Measurements from ENCODE around the gene PJA2.

PJA2 gene

DNA sequence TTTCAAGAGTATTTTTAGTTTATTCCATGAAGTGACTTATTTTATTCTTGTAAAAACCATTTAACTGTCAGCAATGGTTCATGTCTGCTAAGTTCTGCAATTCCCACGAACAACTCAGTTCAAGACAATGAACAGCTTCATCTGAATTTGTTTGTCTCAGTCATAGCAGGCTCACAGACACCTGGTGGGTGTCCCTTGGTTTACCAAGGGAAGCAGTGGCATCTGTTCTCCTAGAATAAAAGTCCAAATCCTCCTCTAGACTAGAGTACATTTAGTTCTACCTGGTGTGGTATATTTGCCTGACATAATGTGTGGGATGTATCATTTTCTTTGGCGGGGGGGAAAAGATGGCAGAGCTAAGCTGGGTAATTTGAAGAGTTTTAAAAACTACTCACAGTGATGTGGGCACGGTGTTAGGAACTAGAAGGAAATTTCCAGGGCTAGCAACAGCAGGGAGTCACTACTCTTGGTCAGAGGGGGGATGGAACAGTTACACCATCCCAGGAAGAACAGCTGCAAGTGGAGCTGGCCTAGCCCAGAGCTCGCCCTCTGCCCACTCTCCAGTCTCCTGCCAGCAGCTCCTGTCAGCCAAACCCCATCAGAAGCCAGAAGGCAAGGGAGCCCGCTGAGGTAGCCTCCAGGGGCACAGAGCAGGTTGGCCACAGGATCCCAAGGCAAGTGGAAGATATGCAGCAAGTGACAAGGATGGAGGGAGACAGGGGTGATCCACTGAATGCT, 100.3 kb downstream of the PJA2 start:
- H3K27me3 ChIP-seq (ENCODE audit: control insufficient read depth in 3 of 3, insufficient read depth in 3 of 3, low read depth in 1 of 3, low read length in 3 of 3) = no peaks in the 10 kb centered on the region

DNA sequence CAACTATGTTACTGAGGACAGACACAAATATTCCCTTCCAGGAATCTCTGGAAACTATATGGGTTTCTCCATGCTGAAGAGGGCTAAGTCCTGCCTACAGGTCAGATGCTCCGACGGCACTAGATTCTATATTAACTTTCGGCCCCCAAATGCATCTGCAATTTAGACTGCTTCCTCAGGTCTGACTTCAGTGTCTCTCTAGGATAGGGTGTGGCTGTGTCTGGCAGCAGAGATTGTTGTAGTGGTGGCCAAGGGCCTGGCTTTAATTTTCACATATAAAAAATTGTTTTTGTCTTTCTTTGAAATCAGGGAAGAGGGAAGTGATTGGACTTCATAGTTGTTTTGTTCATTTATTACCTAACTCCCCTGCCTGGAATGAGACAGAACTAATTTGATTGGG, 101.8 kb downstream of the PJA2 start:
- no peak overlapping the region for H3K23ac ChIP-seq (ENCODE audit: low read depth, low read length, poor library complexity)
- H2BK12ac ChIP-seq (ENCODE audit: low read length) = no peak overlapping the region
- no peak overlapping the region for H4K91ac ChIP-seq (ENCODE audit: low read depth, low read length, poor library complexity)
- no peaks in the 10 kb centered on the region for H3K27me3 ChIP-seq (ENCODE audit: control insufficient read depth in 3 of 3, insufficient read depth in 3 of 3, low read depth in 1 of 3, low read length in 3 of 3)
- no peak overlapping the region for H3K4me3 ChIP-seq (ENCODE audit: low read length in 2 of 2)
- no peak overlapping the region for H3K18ac ChIP-seq (ENCODE audit: low read length)
- no peaks in the 10 kb centered on the region for H3K79me1 ChIP-seq (ENCODE audit: low read depth, low read length)
- H3K36me3 ChIP-seq (replicated peaks in 1 of 2; ENCODE audit: control insufficient read depth in 2 of 2, insufficient read depth in 2 of 2, low read length in 2 of 2) = no peaks in the 10 kb centered on the region
- no peak overlapping the region for H3K27ac ChIP-seq (replicated peaks; ENCODE audit: low read length)
- H3K14ac ChIP-seq (ENCODE audit: low read length) = no peak overlapping the region
- peaks cover 0 to 4% of the 10 kb centered on the region in 2 donors for H3K4me1 ChIP-seq (ENCODE audit: control insufficient read depth in 2 of 2, insufficient read depth in 1 of 2, low read depth in 1 of 2, low read length in 2 of 2)
- no CpG with 5 or more reads among the region's 3 CpGs for WGBS, 2 donors (ENCODE audit: extremely low coverage in 2 of 2, insufficient read length in 2 of 2, insufficient replicate concordance in 1 of 2)
- no peak overlapping the region for H2BK5ac ChIP-seq (ENCODE audit: low read length)
- H3K4me2 ChIP-seq (ENCODE audit: insufficient read depth, low read length, poor library complexity, severe bottlenecking) = no peak overlapping the region
- no peak for DNase-seq (ENCODE audit: low spot score)
- H2AFZ ChIP-seq (ENCODE audit: low read length) = no peak overlapping the region
- no peak overlapping the region for H2BK120ac ChIP-seq (ENCODE audit: low read depth, low read length)
- H3K9ac ChIP-seq (ENCODE audit: low read depth, low read length, poor library complexity) = no peak overlapping the region
- H2BK15ac ChIP-seq (ENCODE audit: low read length) = no peak overlapping the region
- no peak overlapping the region for H2AK5ac ChIP-seq (ENCODE audit: low read depth, low read length)
- no peaks in the 10 kb centered on the region for H3K9me3 ChIP-seq (replicated peaks in 1 of 2; ENCODE audit: control insufficient read depth in 2 of 2, insufficient read depth in 1 of 2, low read depth in 1 of 2, low read length in 2 of 2)
- no peak overlapping the region for H4K8ac ChIP-seq (ENCODE audit: low read depth, low read length)
- H3K4ac ChIP-seq (ENCODE audit: low read length) = no peak overlapping the region

More for the DNA sequence above, 100.3 kb downstream of the PJA2 start:
- Histone ChIP-seq H2BK12ac (ENCODE audit: low read length) (no peak overlapping the region), H3K4me2 (ENCODE audit: insufficient read depth, low read length, poor library complexity, severe bottlenecking) (no peak overlapping the region), H4K8ac (ENCODE audit: low read depth, low read length) (no peak overlapping the region), H3K23ac (ENCODE audit: low read depth, low read length, poor library complexity) (no peak overlapping the region), H3K27ac (replicated peaks; ENCODE audit: low read length) (no peak overlapping the region), H3K4me3 (ENCODE audit: low read length in 2 of 2) (no peak overlapping the region), H3K9me3 (replicated peaks in 1 of 2; ENCODE audit: control insufficient read depth in 2 of 2, insufficient read depth in 1 of 2, low read depth in 1 of 2, low read length in 2 of 2) (no peaks in the 10 kb centered on the region), H2BK15ac (ENCODE audit: low read length) (no peak overlapping the region), H2BK120ac (ENCODE audit: low read depth, low read length) (no peak overlapping the region), H2AFZ (ENCODE audit: low read length) (no peak overlapping the region), H3K14ac (ENCODE audit: low read length) (no peak overlapping the region), H2BK5ac (ENCODE audit: low read length) (no peak overlapping the region), H2AK5ac (ENCODE audit: low read depth, low read length) (no peak overlapping the region), H3K4ac (ENCODE audit: low read length) (no peak overlapping the region), H3K18ac (ENCODE audit: low read length) (peak overlapping the region; percentile 78), H4K91ac (ENCODE audit: low read depth, low read length, poor library complexity) (no peak overlapping the region), H3K4me1 (ENCODE audit: control insufficient read depth in 2 of 2, insufficient read depth in 1 of 2, low read depth in 1 of 2, low read length in 2 of 2) (peaks cover 0 to 6% of the 10 kb centered on the region in 2 donors), H3K36me3 (replicated peaks in 1 of 2; ENCODE audit: control insufficient read depth in 2 of 2, insufficient read depth in 2 of 2, low read length in 2 of 2) (no peaks in the 10 kb centered on the region), H3K9ac (ENCODE audit: low read depth, low read length, poor library complexity) (no peak overlapping the region), H3K79me1 (ENCODE audit: low read depth, low read length) (no peaks in the 10 kb centered on the region)
- no peak for DNase-seq (ENCODE audit: low spot score)
- no CpG with 5 or more reads among the region's 5 CpGs for WGBS, 2 donors (ENCODE audit: extremely low coverage in 2 of 2, insufficient read length in 2 of 2, insufficient replicate concordance in 1 of 2)

DNA sequence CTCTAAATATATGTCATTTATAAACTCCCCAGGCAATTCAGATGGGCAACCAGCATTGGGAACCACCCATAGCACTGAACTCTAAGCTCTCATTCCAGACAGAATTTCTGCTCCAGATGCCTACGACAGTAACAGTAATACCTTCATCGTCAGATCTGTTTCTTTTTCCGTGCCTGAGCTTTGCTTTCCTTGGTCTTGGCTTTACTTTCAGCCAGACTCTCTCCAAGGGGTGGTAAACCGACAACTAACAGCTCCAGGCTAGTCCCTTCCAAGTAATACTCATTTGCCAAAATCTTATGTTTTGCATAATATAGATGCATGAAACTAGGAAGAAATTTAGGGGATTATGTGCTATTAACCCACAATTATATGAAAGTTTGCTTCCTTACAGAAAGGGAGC, 102.3 kb downstream of the PJA2 start:
- no peak overlapping the region for H4K91ac ChIP-seq (ENCODE audit: low read depth, low read length, poor library complexity)
- H3K4me2 ChIP-seq (ENCODE audit: insufficient read depth, low read length, poor library complexity, severe bottlenecking) = no peak overlapping the region
- H3K27ac ChIP-seq (replicated peaks; ENCODE audit: low read length) = no peak overlapping the region
- no peaks in the 10 kb centered on the region for H3K36me3 ChIP-seq (replicated peaks in 1 of 2; ENCODE audit: control insufficient read depth in 2 of 2, insufficient read depth in 2 of 2, low read length in 2 of 2)
- peaks cover 0 to under 1% of the 10 kb centered on the region in 2 donors for H3K4me1 ChIP-seq (ENCODE audit: control insufficient read depth in 2 of 2, insufficient read depth in 1 of 2, low read depth in 1 of 2, low read length in 2 of 2)
- no peaks in the 10 kb centered on the region for H3K9me3 ChIP-seq (replicated peaks in 1 of 2; ENCODE audit: control insufficient read depth in 2 of 2, insufficient read depth in 1 of 2, low read depth in 1 of 2, low read length in 2 of 2)
- H3K4me3 ChIP-seq (ENCODE audit: low read length in 2 of 2) = no peak overlapping the region
- H3K18ac ChIP-seq (ENCODE audit: low read length) = no peak overlapping the region
- no peak overlapping the region for H3K14ac ChIP-seq (ENCODE audit: low read length)
- no peaks in the 10 kb centered on the region for H3K79me1 ChIP-seq (ENCODE audit: low read depth, low read length)
- no peak overlapping the region for H2BK12ac ChIP-seq (ENCODE audit: low read length)
- H2AK5ac ChIP-seq (ENCODE audit: low read depth, low read length) = no peak overlapping the region
- no peak overlapping the region for H2BK5ac ChIP-seq (ENCODE audit: low read length)
- no peak overlapping the region for H2BK15ac ChIP-seq (ENCODE audit: low read length)
- no peak overlapping the region for H4K8ac ChIP-seq (ENCODE audit: low read depth, low read length)
- H2BK120ac ChIP-seq (ENCODE audit: low read depth, low read length) = no peak overlapping the region
- no peak overlapping the region for H2AFZ ChIP-seq (ENCODE audit: low read length)
- no CpG with 5 or more reads among the region's 4 CpGs for WGBS, 2 donors (ENCODE audit: extremely low coverage in 2 of 2, insufficient read length in 2 of 2, insufficient replicate concordance in 1 of 2)
- H3K9ac ChIP-seq (ENCODE audit: low read depth, low read length, poor library complexity) = no peak overlapping the region
- H3K4ac ChIP-seq (ENCODE audit: low read length) = no peak overlapping the region
- H3K23ac ChIP-seq (ENCODE audit: low read depth, low read length, poor library complexity) = no peak overlapping the region
- H3K27me3 ChIP-seq (ENCODE audit: control insufficient read depth in 3 of 3, insufficient read depth in 3 of 3, low read depth in 1 of 3, low read length in 3 of 3) = no peaks in the 10 kb centered on the region
- DNase-seq (ENCODE audit: low spot score) = no peak

DNA sequence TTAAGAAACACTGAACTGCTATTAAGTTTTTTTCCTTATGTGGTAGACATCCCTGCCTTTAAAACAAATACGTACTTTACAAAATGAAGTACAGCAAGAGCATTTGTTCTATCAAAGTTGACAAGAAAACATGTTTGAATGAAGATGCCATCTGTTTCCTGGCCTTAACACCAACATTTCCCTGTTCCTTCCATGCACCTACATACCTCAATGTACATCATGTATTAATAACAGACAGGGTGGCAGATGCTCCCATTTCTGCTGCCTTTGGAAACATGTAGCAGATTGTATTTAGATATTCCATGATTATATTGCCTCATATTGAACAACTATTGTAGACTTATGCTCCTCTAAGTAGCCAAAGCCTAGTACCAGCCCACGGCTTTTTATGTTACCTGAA, 104.4 kb downstream of the PJA2 start:
- Histone ChIP-seq H3K27ac (replicated peaks; ENCODE audit: low read length) (no peak overlapping the region), H3K4me1 (ENCODE audit: control insufficient read depth in 2 of 2, insufficient read depth in 1 of 2, low read depth in 1 of 2, low read length in 2 of 2) (peaks cover 0 to 1% of the 10 kb centered on the region in 2 donors), H2BK120ac (ENCODE audit: low read depth, low read length) (no peak overlapping the region), H4K8ac (ENCODE audit: low read depth, low read length) (no peak overlapping the region), H2BK15ac (ENCODE audit: low read length) (no peak overlapping the region), H3K9ac (ENCODE audit: low read depth, low read length, poor library complexity) (no peak overlapping the region), H3K36me3 (replicated peaks in 1 of 2; ENCODE audit: control insufficient read depth in 2 of 2, insufficient read depth in 2 of 2, low read length in 2 of 2) (no peaks in the 10 kb centered on the region), H3K14ac (ENCODE audit: low read length) (no peak overlapping the region), H3K23ac (ENCODE audit: low read depth, low read length, poor library complexity) (no peak overlapping the region), H2AFZ (ENCODE audit: low read length) (no peak overlapping the region), H3K27me3 (ENCODE audit: control insufficient read depth in 3 of 3, insufficient read depth in 3 of 3, low read depth in 1 of 3, low read length in 3 of 3) (no peaks in the 10 kb centered on the region), H3K18ac (ENCODE audit: low read length) (no peak overlapping the region), H2AK5ac (ENCODE audit: low read depth, low read length) (no peak overlapping the region), H3K4ac (ENCODE audit: low read length) (no peak overlapping the region), H4K91ac (ENCODE audit: low read depth, low read length, poor library complexity) (no peak overlapping the region), H3K9me3 (replicated peaks in 1 of 2; ENCODE audit: control insufficient read depth in 2 of 2, insufficient read depth in 1 of 2, low read depth in 1 of 2, low read length in 2 of 2) (no peaks in the 10 kb centered on the region), H2BK5ac (ENCODE audit: low read length) (no peak overlapping the region), H2BK12ac (ENCODE audit: low read length) (no peak overlapping the region), H3K4me3 (ENCODE audit: low read length in 2 of 2) (no peak overlapping the region), H3K79me1 (ENCODE audit: low read depth, low read length) (no peaks in the 10 kb centered on the region), H3K4me2 (ENCODE audit: insufficient read depth, low read length, poor library complexity, severe bottlenecking) (no peak overlapping the region)
- WGBS, 2 donors (ENCODE audit: extremely low coverage in 2 of 2, insufficient read length in 2 of 2, insufficient replicate concordance in 1 of 2) = no CpG with 5 or more reads among the region's 2 CpGs
- no peak for DNase-seq (ENCODE audit: low spot score)
